Measurements from ENCODE around the gene MACROH2A2. TPM values are rescaled to one million over a fixed set of nuclear protein-coding genes. Genes with fewer than 3 reads are reported as not detected.

MACROH2A2 gene
- total and polyA plus RNA-seq, 2 of the 13 experiments (the other 11 are each of a cell fraction or from before 2014, with no cell fraction given): 9.8 to 43.1 TPM

DNA sequence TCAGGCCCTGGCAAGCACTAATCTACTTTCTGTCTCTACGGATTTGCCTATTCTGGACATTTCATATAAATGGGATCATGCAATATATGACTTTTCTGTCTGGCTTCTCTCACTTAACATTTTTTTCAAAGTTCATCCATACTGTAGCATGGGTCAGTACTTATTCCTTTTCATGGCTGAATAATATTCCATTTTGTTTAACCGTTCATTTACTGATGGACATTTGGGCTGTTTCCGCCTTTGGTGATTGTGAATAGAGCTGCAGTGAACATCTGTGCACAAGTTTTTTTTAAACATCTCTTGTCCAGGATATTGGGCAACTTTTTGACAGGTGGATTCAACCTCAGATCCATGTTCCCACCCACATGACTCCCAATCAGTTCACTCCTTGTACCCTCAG lies 49.0 kb downstream of the MACROH2A2 start:
- Histone ChIP-seq H3K9ac (ENCODE audit: insufficient read depth, low read depth, low read length) (no peak overlapping the region), H3K27ac (ENCODE audit: extremely low read length, insufficient read depth, low read length) (no peak overlapping the region), H3K27me3 (ENCODE audit: control insufficient read depth in 1 of 2, insufficient read depth in 2 of 2, low read length in 2 of 2) (no peaks in the 10 kb centered on the region), H3K36me3 (replicated peaks in 1 of 2; ENCODE audit: control insufficient read depth in 1 of 2, insufficient read depth in 2 of 2, low read length in 2 of 2) (peaks cover 8 to 52% of the 10 kb centered on the region in 2 experiments), H3K4me1 (ENCODE audit: insufficient read depth, low read length) (0 out of 2 replicates have a peak, but pooled peaks cover under 1% of the 10 kb centered on the region), H3K79me2 (ENCODE audit: insufficient read depth, low read length) (no peaks in the 10 kb centered on the region), H2AFZ (ENCODE audit: low read length) (no peak overlapping the region), H4K20me1 (ENCODE audit: insufficient read depth, low read length) (no peaks in the 10 kb centered on the region), H3K4me3 (replicated peaks in 1 of 3; ENCODE audit: insufficient read depth in 1 of 3, low read depth in 2 of 3, low read length in 3 of 3) (no peak overlapping the region), H3K4me2 (ENCODE audit: low read depth, low read length) (no peak overlapping the region), H3K9me3 (ENCODE audit: low read length) (no peaks in the 10 kb centered on the region)
- intact Hi-C loops (cut with micrococcal nuclease; ENCODE audit: unreplicated experiment) (no loop called here), in situ Hi-C loops (cut with HindIII; ENCODE audit: extremely low pct_ligation_motif_present, low pct_unique_long_range_greater_than_20kb) (no loop called here)
- DNase-seq (ENCODE audit: low spot score): no peak
- ChIA-PET CTCF (ENCODE audit: low intra/inter-chr PET ratio, low total read pairs) (no interaction called here), POLR2A (interaction anchor here (1.2 kb wide), 1 partner anchor 11 kb away, joined by 4 read pairs; no protein-coding TSS in a partner anchor)
- BruUV-seq (replicated peaks): no TSS peak
- FAIRE-seq: no peak
- TF ChIP-seq ZNF296 (CRISPR knock-in tag; conservative IDR thresholded peaks at IDR 0.05) (no peak), ZBTB38 (CRISPR knock-in tag; IDR thresholded peaks at IDR 0.05) (no peak), SP4 (CRISPR knock-in tag; IDR thresholded peaks at IDR 0.05) (no peak), DBP (CRISPR knock-in tag; IDR thresholded peaks at IDR 0.05; ENCODE audit: not compliant biosample characterization) (no peak), IKZF1 (IDR thresholded peaks at IDR 0.05) (no peak), ZFP36L1 (CRISPR knock-in tag; IDR thresholded peaks at IDR 0.05) (no peak), ARID2 (CRISPR knock-in tag; IDR thresholded peaks at IDR 0.05; ENCODE audit: borderline replicate concordance) (no peak), ZNF766 (CRISPR knock-in tag; IDR thresholded peaks at IDR 0.05; ENCODE audit: borderline replicate concordance) (no peak), ZFP91 (CRISPR knock-in tag; IDR thresholded peaks at IDR 0.05; ENCODE audit: borderline replicate concordance) (no peak), ZNF660 (CRISPR knock-in tag; IDR thresholded peaks at IDR 0.05; ENCODE audit: borderline replicate concordance, low read depth) (no peak)
- no peak for ATAC-seq
- WGBS (ENCODE audit: low lambda C conversion rate): 65% methylated on average over 3 of the region's 3 CpGs
